Activated CD8-positive, alpha-beta T cell treated with anti-CD3 and anti-CD28 coated beads for 36 hours (primary cell): ENCODE measurements around the gene ZNF670. TPM values are rescaled to one million over a fixed set of nuclear protein-coding genes. Genes with fewer than 3 reads are reported as not detected.

Experiments used
- ATAC-seq: fragments of 200-7000 bp; cut with Tn5 transposase; one replicate; pipeline ENCODE4 v1.10.0; 2021; ENCODE audit warnings: mild to moderate bottlenecking, moderate library complexity
- CTCF ChIA-PET: fragments of 350-600 bp; sonication (Branson Sonifier 250); formaldehyde crosslinking; loops from one replicate; lab custom pipeline; 2021; ENCODE audit warnings: antibody characterized with exemption; lab: Charles Lee
- POLR2A ChIA-PET: fragments of 350-600 bp; sonication (Branson Sonifier 250); formaldehyde crosslinking; loops from one replicate; lab custom pipeline; 2021; ENCODE audit warnings: antibody characterized with exemption; lab: Charles Lee
- DNase-seq: peaks from one replicate; pipeline ENCODE4 v3.0.0-alpha.2; 2020
- H3K27ac Mint-ChIP-seq: one replicate; pipeline ENCODE4 v1.8.0; 2021; ENCODE audit warnings: mild to moderate bottlenecking, mixed read lengths
- H3K27me3 Mint-ChIP-seq: one replicate; pipeline ENCODE4 v1.8.0; 2021; ENCODE audit warnings: mixed read lengths
- H3K36me3 Mint-ChIP-seq: one replicate; pipeline ENCODE4 v1.8.0; 2021; ENCODE audit warnings: low read depth, mixed read lengths
- H3K4me1 Mint-ChIP-seq: one replicate; pipeline ENCODE4 v1.8.0; 2021; ENCODE audit warnings: low read depth, mixed read lengths
- H3K4me3 Mint-ChIP-seq: one replicate; pipeline ENCODE4 v1.8.0; 2021; ENCODE audit warnings: mild to moderate bottlenecking, moderate library complexity, mixed read lengths
- H3K9me3 Mint-ChIP-seq: one replicate; pipeline ENCODE4 v1.8.0; 2021; ENCODE audit warnings: mixed read lengths
- CTCF ChIP-seq: fragments of 200-600 bp; IDR thresholded peaks from one replicate; pipeline ENCODE4 v1.8.0; 2022; ENCODE audit warnings: antibody characterized with exemption, mild to moderate bottlenecking
- intact Hi-C: fragments of 100-400 bp; cut with micrococcal nuclease; formaldehyde crosslinking; loops from one replicate; pipeline ENCODE4 v1.10.0; 2022
- total RNA-seq, 2 experiments: library from RNA; stranded (reverse); gene quantifications; one replicate each; pipeline ENCODE4 v1.2.3, GENCODE V29; 2021

ZNF670 gene
- total RNA-seq, 2 experiments from 2014 or later, result 3.3 to 4.0 TPM

GRCh38 chr1:247119600-247120407 lies 41.2 kb upstream of the ZNF670 start:
- intact Hi-C loops, result loop anchor here (10.0 kb wide), 1 partner anchor 195 kb away; no protein-coding TSS in a partner anchor
- ChIA-PET POLR2A (interaction anchor here (0.6 kb wide), 1 partner anchor 311 kb away, joined by 3 read pairs; no protein-coding TSS in a partner anchor), CTCF (interaction anchor here (0.8 kb wide), 1 partner anchor 54 kb away, joined by 3 read pairs; no protein-coding TSS in a partner anchor)
- Mint-ChIP-seq H3K27ac (no peak overlapping the region), H3K27me3 (no peaks in the 10 kb centered on the region), H3K9me3 (peaks cover 1% of the 10 kb centered on the region), H3K4me1 (no peaks in the 10 kb centered on the region), H3K4me3 (no peak overlapping the region), H3K36me3 (no peaks in the 10 kb centered on the region)
- DNase-seq (no peak), ATAC-seq (no peak)
- TF ChIP-seq CTCF, result no peak

GRCh38 chr1:247118946-247119446 lies 40.4 kb upstream of the ZNF670 start:
- H3K9me3 Mint-ChIP-seq, result peaks cover 1% of the 10 kb centered on the region
- ChIA-PET CTCF (interaction anchor here (0.8 kb wide), 1 partner anchor 54 kb away, joined by 3 read pairs; no protein-coding TSS in a partner anchor), POLR2A (interaction anchor here (0.6 kb wide), 1 partner anchor 311 kb away, joined by 3 read pairs; no protein-coding TSS in a partner anchor)
- H3K27me3 Mint-ChIP-seq, result peaks cover 2% of the 10 kb centered on the region
- no peaks in the 10 kb centered on the region for H3K36me3 Mint-ChIP-seq
- H3K4me1 Mint-ChIP-seq, result no peaks in the 10 kb centered on the region
- intact Hi-C loops, result loop anchor here (10.0 kb wide), 1 partner anchor 194 kb away; no protein-coding TSS in a partner anchor
- ATAC-seq (peak; percentile 76), DNase-seq (peak; percentile 70)
- peak; percentile 14 for TF ChIP-seq CTCF
- H3K27ac Mint-ChIP-seq, result no peak overlapping the region
- H3K4me3 Mint-ChIP-seq, result no peak overlapping the region

- Mint-ChIP-seq H3K36me3 (no peaks in the 10 kb centered on the region), H3K27me3 (peaks cover 18% of the 10 kb centered on the region), H3K4me1 (peaks cover 5% of the 10 kb centered on the region), H3K4me3 (no peak overlapping the region), H3K9me3 (peaks cover 1% of the 10 kb centered on the region), H3K27ac (no peak overlapping the region)
- ATAC-seq, result no peak
- TF ChIP-seq CTCF, result no peak
- ChIA-PET CTCF (no interaction called here), POLR2A (no interaction called here)
- intact Hi-C loops, result loop anchor here (10.0 kb wide), 1 partner anchor 191 kb away; no protein-coding TSS in a partner anchor
- DNase-seq, result no peak
Measured at GRCh38 chr1:247115545-247115944, 36.9 kb upstream of the ZNF670 start.

GRCh38 chr1:247115141-247115510 lies 36.5 kb upstream of the ZNF670 start:
- no peak for DNase-seq
- H3K27me3 Mint-ChIP-seq, result peaks cover 18% of the 10 kb centered on the region
- no peak overlapping the region for H3K27ac Mint-ChIP-seq
- ChIA-PET POLR2A (no interaction called here), CTCF (no interaction called here)
- H3K9me3 Mint-ChIP-seq, result peaks cover 1% of the 10 kb centered on the region
- H3K36me3 Mint-ChIP-seq, result no peaks in the 10 kb centered on the region
- ATAC-seq, result no peak
- intact Hi-C loops, result loop anchor here (10.0 kb wide), 1 partner anchor 190 kb away; no protein-coding TSS in a partner anchor
- no peak for TF ChIP-seq CTCF
- H3K4me3 Mint-ChIP-seq, result no peak overlapping the region
- H3K4me1 Mint-ChIP-seq, result peaks cover 6% of the 10 kb centered on the region
